IMR-90 (cell line): ENCODE measurements around the gene PRSS38. TPM values are rescaled to one million over a fixed set of nuclear protein-coding genes. Genes with fewer than 3 reads are reported as not detected.

Experiments used
- ATAC-seq: fragments of 200-7000 bp; cut with Tn5 transposase; 2 replicates; pipeline ENCODE4 v1.9.1; 2020; ENCODE audit warnings: low read depth, mild to moderate bottlenecking, moderate library complexity
- BruUV-seq: library from RNA; stranded (reverse); fragments of 400-500 nt; replicated peaks from 2 replicates; lab custom pipeline; 2021; lab: Mats Ljungman, UMichigan
- CTCF ChIA-PET: fragments of 300-600 bp; formaldehyde crosslinking; extraction: SDS; loops from one replicate; lab custom pipeline; 2021; ENCODE audit warnings: antibody characterized with exemption; lab: Yijun Ruan, JAX
- POLR2A ChIA-PET: fragments of 300-600 bp; sonication (Branson Sonifier 250); formaldehyde crosslinking; loops from one replicate; lab custom pipeline; 2022; ENCODE audit warnings: antibody characterized with exemption; ENCODE audit not compliant: unreplicated experiment; lab: Charles Lee
- DNase-seq: peaks from one replicate; pipeline ENCODE4 v3.0.0; 2013
- H2AFZ ChIP-seq: replicated peaks from 2 replicates; pipeline ENCODE3; 2013; ENCODE audit warnings: low read length, mild to moderate bottlenecking; ENCODE audit not compliant: poor library complexity
- H2AK5ac ChIP-seq: 2 replicates; pipeline ENCODE4 v1.6.1; 2013; ENCODE audit warnings: low read depth, low read length, inconsistent platforms
- H2AK9ac ChIP-seq: replicated peaks from 2 replicates; pipeline ENCODE3; 2013; ENCODE audit warnings: mild to moderate bottlenecking, low read depth, low read length, moderate library complexity; ENCODE audit not compliant: poor library complexity
- H2BK120ac ChIP-seq: 2 replicates; pipeline ENCODE4 v1.6.1; 2013; ENCODE audit warnings: low read depth, low read length, inconsistent platforms
- H2BK15ac ChIP-seq: 3 replicates; pipeline ENCODE4 v1.6.1; 2013; ENCODE audit warnings: low read depth, low read length, inconsistent platforms
- H2BK20ac ChIP-seq: 2 replicates; pipeline ENCODE4 v1.6.1; 2013; ENCODE audit warnings: low read depth, mild to moderate bottlenecking, inconsistent platforms, low read length, moderate library complexity
- H2BK5ac ChIP-seq: 2 replicates; pipeline ENCODE4 v1.6.1; 2013; ENCODE audit warnings: mild to moderate bottlenecking, low read depth, low read length, inconsistent platforms; ENCODE audit not compliant: poor library complexity, severe bottlenecking
- H3K14ac ChIP-seq: replicated peaks from 2 replicates; pipeline ENCODE4 v1.6.1; 2013; ENCODE audit warnings: low read depth, low read length, inconsistent platforms
- H3K18ac ChIP-seq: 2 replicates; pipeline ENCODE4 v1.6.1; 2013; ENCODE audit warnings: low read depth, low read length, control low read depth
- H3K23ac ChIP-seq: 2 replicates; pipeline ENCODE4 v1.6.1; 2013; ENCODE audit warnings: low read depth, low read length, inconsistent platforms
- H3K27ac ChIP-seq: 2 replicates; pipeline ENCODE4 v1.5.1; 2013; ENCODE audit warnings: mild to moderate bottlenecking, control low read depth, low read length; ENCODE audit not compliant: insufficient read depth
- H3K27me3 ChIP-seq: 2 replicates; pipeline ENCODE4 v1.6.1; 2013; ENCODE audit warnings: low read length; ENCODE audit not compliant: control insufficient read depth, insufficient read depth
- H3K36me3 ChIP-seq: 2 replicates; pipeline ENCODE4 v1.6.1; 2013; ENCODE audit warnings: low read length, mixed read lengths; ENCODE audit not compliant: control insufficient read depth, insufficient read depth
- H3K4ac ChIP-seq: 2 replicates; pipeline ENCODE4 v1.6.1; 2013; ENCODE audit warnings: low read depth, low read length, inconsistent platforms
- H3K4me1 ChIP-seq: 2 replicates; pipeline ENCODE4 v1.6.1; 2013; ENCODE audit warnings: low read length, mixed read lengths; ENCODE audit not compliant: control insufficient read depth, insufficient read depth
- H3K4me2 ChIP-seq: 2 replicates; pipeline ENCODE4 v1.6.1; 2013; ENCODE audit warnings: low read depth, mild to moderate bottlenecking, control low read depth, low read length, moderate library complexity
- H3K4me3 ChIP-seq: 2 replicates; pipeline ENCODE4 v1.5.1; 2013; ENCODE audit warnings: low read depth, mild to moderate bottlenecking, control low read depth, low read length, moderate library complexity; ENCODE audit not compliant: insufficient read depth
- H3K56ac ChIP-seq: 2 replicates; pipeline ENCODE4 v1.6.1; 2013; ENCODE audit warnings: low read length, inconsistent platforms; ENCODE audit not compliant: insufficient read depth; ENCODE audit errors: extremely low read depth
- H3K79me1 ChIP-seq, 2 experiments: 2 replicates each; pipeline ENCODE4 v1.6.1; 2013; ENCODE audit warnings: low read length in 2 of 2, inconsistent platforms in 1 of 2, low read depth in 1 of 2
- H3K9ac ChIP-seq: 2 replicates; pipeline ENCODE4 v1.6.1; 2013; ENCODE audit warnings: low read depth, low read length, control low read depth
- H3K9me1 ChIP-seq: 2 replicates; pipeline ENCODE4 v1.6.1; 2013; ENCODE audit warnings: low read length, inconsistent platforms; ENCODE audit not compliant: insufficient read depth
- H3K9me3 ChIP-seq: 2 replicates; pipeline ENCODE4 v1.6.1; 2013; ENCODE audit warnings: low read length; ENCODE audit not compliant: control insufficient read depth, insufficient read depth
- H4K20me1 ChIP-seq: 2 replicates; pipeline ENCODE4 v1.6.1; 2013; ENCODE audit warnings: low read length, inconsistent platforms; ENCODE audit not compliant: insufficient read depth
- H4K5ac ChIP-seq: 2 replicates; pipeline ENCODE4 v1.6.1; 2013; ENCODE audit warnings: mild to moderate bottlenecking, low read depth, low read length, control low read depth
- H4K8ac ChIP-seq, 2 experiments: 2 replicates each; pipeline ENCODE4 v1.6.1; 2013; ENCODE audit warnings: low read depth in 2 of 2, low read length in 2 of 2, control low read depth in 1 of 2, inconsistent platforms in 1 of 2
- H4K91ac ChIP-seq: 2 replicates; pipeline ENCODE4 v1.6.1; 2013; ENCODE audit warnings: low read depth, low read length, inconsistent platforms; ENCODE audit not compliant: insufficient read depth
- BHLHE40 ChIP-seq: fragments of 150-350 bp; IDR thresholded peaks from 2 replicates; pipeline ENCODE4 v1.6.1; 2016; ENCODE audit warnings: mild to moderate bottlenecking, low read depth, low read length
- CEBPB ChIP-seq: IDR thresholded peaks from 2 replicates; pipeline ENCODE4 v1.6.1; 2012; ENCODE audit warnings: low read depth, low read length, improper control_type of control experiment
- CHD1 ChIP-seq: IDR thresholded peaks from 2 replicates; pipeline ENCODE4 v1.6.1; 2012; ENCODE audit warnings: low read depth, low read length, improper control_type of control experiment
- FOS ChIP-seq: fragments of 150-350 bp; IDR thresholded peaks from 2 replicates; pipeline ENCODE4 v1.6.1; 2016; ENCODE audit warnings: low read depth, low read length
- MAFK ChIP-seq: IDR thresholded peaks from 2 replicates; pipeline ENCODE4 v1.6.1; 2012; ENCODE audit warnings: low read depth, low read length, improper control_type of control experiment
- MAZ ChIP-seq: IDR thresholded peaks from 2 replicates; pipeline ENCODE4 v1.6.1; 2012; ENCODE audit warnings: low read depth, mild to moderate bottlenecking, low read length, improper control_type of control experiment, moderate library complexity, borderline replicate concordance
- MXI1 ChIP-seq: IDR thresholded peaks from 2 replicates; pipeline ENCODE4 v1.6.1; 2012; ENCODE audit warnings: low read depth, mild to moderate bottlenecking, low read length, moderate library complexity, borderline replicate concordance
- NFE2L2 ChIP-seq: fragments of 150-350 bp; IDR thresholded peaks from 2 replicates; pipeline ENCODE4 v1.6.1; 2016; ENCODE audit warnings: low read depth, mild to moderate bottlenecking, low read length
- POLR2A ChIP-seq: IDR thresholded peaks from 2 replicates; pipeline ENCODE4 v1.6.1; 2012; ENCODE audit warnings: mild to moderate bottlenecking, low read depth, low read length
- RAD21 ChIP-seq: IDR thresholded peaks from 2 replicates; pipeline ENCODE4 v1.6.1; 2012; ENCODE audit warnings: low read length, improper control_type of control experiment
- RCOR1 ChIP-seq: IDR thresholded peaks from 2 replicates; pipeline ENCODE4 v1.6.1; 2012; ENCODE audit warnings: mild to moderate bottlenecking, low read length, improper control_type of control experiment; ENCODE audit not compliant: insufficient replicate concordance
- RFX5 ChIP-seq: IDR thresholded peaks from 2 replicates; pipeline ENCODE4 v1.8.0; 2012; ENCODE audit warnings: low read depth, mild to moderate bottlenecking, low read length, moderate library complexity
- SMC3 ChIP-seq: fragments of 150-350 bp; IDR thresholded peaks from 2 replicates; pipeline ENCODE4 v1.6.1; 2016; ENCODE audit warnings: low read depth, mild to moderate bottlenecking, antibody characterized with exemption, low read length, moderate library complexity
- WGBS, 2 experiments: methylation state at CpG; one replicate each; pipeline versions ENCODE4 v1.1.5 to v1.1.7; 2013; ENCODE audit warnings: missing lambda C conversion rate in 2 of 2; ENCODE audit not compliant: insufficient read length in 1 of 2; ENCODE audit errors: extremely low coverage in 2 of 2; 5-methylcytosine and 5-hydroxymethylcytosine counted together
- dilution Hi-C: fragments of 300-500 bp; cut with HindIII; formaldehyde crosslinking; loops from one replicate; pipeline ENCODE4 v1.14.3; 2018; ENCODE audit warnings: low sequenced_read_pairs; ENCODE audit not compliant: unreplicated experiment
- in situ Hi-C: fragments of 300-500 bp; cut with MboI; formaldehyde crosslinking; loops from 3 replicates; pipeline ENCODE4 v1.14.3; 2019; ENCODE audit warnings: low sequenced_read_pairs, inconsistent platforms, mixed read lengths
- intact Hi-C: fragments of 100-400 bp; cut with micrococcal nuclease; formaldehyde crosslinking; loops from 2 replicates; pipeline ENCODE4 v1.10.0; 2022
- polyA plus RNA-seq, 3 experiments: library from polyadenylated mRNA; depleted of rRNA; stranded (reverse); fragments of >200 nt; gene quantifications; 2 replicates each; pipeline ENCODE4 v1.2.3, GENCODE V29; 2012; ENCODE audit warnings: low replicate concordance in 1 of 3
- total RNA-seq: library from RNA; depleted of rRNA; stranded (reverse); fragments of >200 nt; gene quantifications from 2 replicates; pipeline ENCODE4 v1.2.3, GENCODE V29; 2012
- TF ChIP-seq, protein P1 (sequence below): fragments of 150-350 bp; IDR thresholded peaks from 2 replicates; pipeline ENCODE4 v1.6.1; 2017; ENCODE audit warnings: mild to moderate bottlenecking, antibody characterized with exemption, low read length, low read depth

The PRSS38 gene
- total and polyA plus RNA-seq, 2 of the 4 experiments (the other 2 are of a cell fraction): not detected

DNA sequence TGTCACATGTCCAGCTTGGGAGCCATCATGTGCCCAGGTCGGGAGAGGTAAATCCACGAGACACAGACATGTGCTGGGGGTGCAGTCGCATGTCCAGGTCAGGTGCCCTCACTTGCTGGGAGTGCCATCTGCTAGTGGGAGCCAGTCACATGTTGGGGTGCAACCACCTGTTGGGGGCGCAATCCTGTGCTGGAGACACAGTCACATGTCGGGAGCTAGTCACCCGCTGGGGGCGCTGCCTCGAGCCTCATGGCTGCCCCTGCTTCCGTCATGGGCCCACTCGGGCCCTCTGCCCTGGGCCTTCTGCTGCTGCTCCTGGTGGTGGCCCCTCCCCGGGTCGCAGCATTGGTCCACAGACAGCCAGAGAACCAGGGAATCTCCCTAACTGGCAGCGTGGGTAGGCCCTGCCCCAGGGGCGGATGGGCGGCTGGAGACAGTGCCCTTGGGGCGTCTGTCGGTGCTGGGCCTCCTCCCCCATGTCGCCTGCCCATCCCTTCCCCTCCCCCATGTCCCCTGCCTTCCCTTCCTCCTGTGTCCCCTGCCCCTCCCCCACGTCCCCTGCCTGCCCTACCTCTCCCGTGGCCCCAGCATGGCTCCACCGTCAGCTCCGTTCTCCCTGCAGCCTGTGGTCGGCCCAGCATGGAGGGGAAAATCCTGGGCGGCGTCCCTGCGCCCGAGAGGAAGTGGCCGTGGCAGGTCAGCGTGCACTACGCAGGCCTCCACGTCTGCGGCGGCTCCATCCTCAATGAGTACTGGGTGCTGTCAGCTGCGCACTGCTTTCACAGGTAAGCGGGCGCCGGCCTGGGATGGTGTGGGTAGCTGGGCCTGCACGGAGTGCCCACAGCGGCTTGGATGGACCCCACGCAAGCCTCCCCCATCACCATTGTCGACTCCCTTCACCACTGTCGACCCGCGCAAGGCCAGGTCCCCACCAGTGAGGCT is at the start of gene PRSS38 (continued):
- no peak for TF ChIP-seq BHLHE40

DNA sequence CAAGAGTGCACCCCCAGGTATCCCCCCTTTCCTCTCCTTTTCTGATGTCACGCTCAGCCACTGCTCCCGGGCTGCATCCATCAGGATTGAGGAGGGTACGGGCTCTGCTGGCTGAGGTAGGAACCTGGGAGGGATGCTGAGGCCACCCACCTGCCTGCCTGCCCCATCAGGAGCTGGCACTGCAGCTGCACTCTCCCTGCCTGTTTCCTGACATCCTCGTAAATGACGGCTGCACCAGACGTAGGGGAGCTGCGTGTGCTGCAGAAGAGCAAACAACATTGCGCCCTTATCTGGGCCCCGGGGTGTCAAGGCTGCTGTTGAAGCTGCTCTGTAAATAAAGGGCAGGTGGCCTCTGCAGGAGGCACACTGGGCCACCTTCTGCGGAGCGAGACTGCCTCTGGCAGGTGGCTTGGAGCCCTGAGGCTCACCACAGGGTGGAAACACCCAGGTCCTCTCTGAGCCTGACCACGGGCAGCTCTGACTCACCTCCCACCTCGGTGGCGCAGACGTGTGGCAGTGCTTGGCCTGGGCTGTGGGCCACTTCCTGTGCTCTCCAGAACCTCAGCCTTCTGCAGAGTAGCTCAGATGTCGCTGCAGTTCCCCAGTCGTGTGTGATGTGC is 49.4 kb upstream of the PRSS38 start:
- Histone ChIP-seq H3K4me1 (peaks cover 13% of the 10 kb centered on the region), H2AK9ac (peak overlapping the region; percentile 47), H4K5ac (no peak overlapping the region), H3K9me1 (peaks cover 9% of the 10 kb centered on the region), H4K8ac (no peak overlapping the region), H3K9ac (no peak overlapping the region), H2AFZ (no peak overlapping the region), H2BK120ac (no peak overlapping the region), H3K14ac (no peak overlapping the region), H3K56ac (no peak overlapping the region), H3K27ac (no peak overlapping the region), H3K4me3 (no peak overlapping the region), H3K79me1 (peaks cover 12 to 58% of the 10 kb centered on the region in 2 experiments), H2AK5ac (no peak overlapping the region), H3K36me3 (peaks cover 37% of the 10 kb centered on the region), H2BK20ac (no peak overlapping the region), H3K27me3 (no peaks in the 10 kb centered on the region), H3K18ac (no peak overlapping the region), H3K4me2 (no peak overlapping the region), H3K23ac (no peak overlapping the region), H4K91ac (no peak overlapping the region), H2BK5ac (no peak overlapping the region), H2BK15ac (no peak overlapping the region), H4K20me1 (peaks cover 40% of the 10 kb centered on the region), H3K9me3 (no peaks in the 10 kb centered on the region), H3K4ac (no peak overlapping the region)
- DNase-seq (peak; percentile 33), ATAC-seq (no peak)
- 72% methylated on average over 3 of the region's 17 CpGs; no CpG with 5 or more reads in 1 of the 2 experiments for whole genome bisulfite sequencing, 2 experiments
- ChIA-PET CTCF (interaction anchor here (0.6 kb wide), 1 partner anchor 181 kb away, joined by 3 read pairs; no protein-coding TSS in a partner anchor), POLR2A (interaction anchor here (0.6 kb wide), 1 partner anchor 310 kb away, joined by 6 read pairs; no protein-coding TSS in a partner anchor)
- in situ Hi-C loops: loop anchor here (10.0 kb wide), 1 partner anchor 319 kb away; the partner anchor contains the start of gene ARF1
- intact Hi-C loops: no loop called here
- dilution Hi-C loops: no loop called here
- no TSS peak for BruUV-seq
- TF ChIP-seq RCOR1 (no peak), CHD1 (no peak), CEBPB (no peak), FOS (no peak), SMC3 (no peak), MAFK (no peak), RAD21 (no peak), MAZ (no peak), POLR2A (no peak), NFE2L2 (no peak), BHLHE40 (no peak), MXI1 (no peak), RFX5 (no peak)
- TF ChIP-seq, protein P1, sequence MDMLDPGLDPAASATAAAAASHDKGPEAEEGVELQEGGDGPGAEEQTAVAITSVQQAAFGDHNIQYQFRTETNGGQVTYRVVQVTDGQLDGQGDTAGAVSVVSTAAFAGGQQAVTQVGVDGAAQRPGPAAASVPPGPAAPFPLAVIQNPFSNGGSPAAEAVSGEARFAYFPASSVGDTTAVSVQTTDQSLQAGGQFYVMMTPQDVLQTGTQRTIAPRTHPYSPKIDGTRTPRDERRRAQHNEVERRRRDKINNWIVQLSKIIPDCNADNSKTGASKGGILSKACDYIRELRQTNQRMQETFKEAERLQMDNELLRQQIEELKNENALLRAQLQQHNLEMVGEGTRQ: no peak
